CD14-positive monocyte (primary cell): ENCODE results near the gene CISH. TPM values are rescaled to one million over a fixed set of nuclear protein-coding genes. Genes with fewer than 3 reads are reported as not detected.

ENCODE experiments used
- DNase-seq, 3 donors: peaks; one replicate each; pipeline ENCODE4 v3.0.0-alpha.2; 2011 to 2022
- H2AFZ ChIP-seq: 2 replicates; pipeline ENCODE4 v1.6.0; 2012; ENCODE audit warnings: mild to moderate bottlenecking, low read depth, low read length, inconsistent platforms; ENCODE audit not compliant: insufficient read depth, poor library complexity, severe bottlenecking
- H3K27ac ChIP-seq, 2 donors: 1 replicate in 1 of 2; 2 replicates in 1 of 2; pipeline ENCODE4 v1.5.1; 2012 to 2013; ENCODE audit warnings: low read length in 2 of 2, control low read depth in 1 of 2, inconsistent platforms in 1 of 2, low read depth in 1 of 2, mild to moderate bottlenecking in 1 of 2
- H3K27me3 ChIP-seq, 2 donors: one replicate each; pipeline versions ENCODE4 v1.6.0 to v1.6.1; 2011 to 2013; ENCODE audit warnings: low read length in 2 of 2; ENCODE audit not compliant: control insufficient read depth in 2 of 2, insufficient read depth in 2 of 2
- H3K36me3 ChIP-seq, 2 donors: replicated peaks in 1 of 2; 1 replicate in 1 of 2; 2 replicates in 1 of 2; pipeline versions ENCODE4 v1.5.1 to v1.6.1; 2012 to 2013; ENCODE audit warnings: low read length in 2 of 2, control low read depth in 1 of 2, inconsistent platforms in 1 of 2, mild to moderate bottlenecking in 1 of 2; ENCODE audit not compliant: insufficient read depth in 2 of 2, control insufficient read depth in 1 of 2
- H3K4me1 ChIP-seq, 2 donors: 1 replicate in 1 of 2; 2 replicates in 1 of 2; pipeline versions ENCODE4 v1.5.1 to v1.6.1; 2012 to 2013; ENCODE audit warnings: low read length in 2 of 2, control low read depth in 1 of 2, inconsistent platforms in 1 of 2, mild to moderate bottlenecking in 1 of 2, moderate library complexity in 1 of 2; ENCODE audit not compliant: insufficient read depth in 2 of 2, control insufficient read depth in 1 of 2
- H3K4me2 ChIP-seq: replicated peaks from 2 replicates; pipeline ENCODE3; 2012; ENCODE audit warnings: low read length, moderate library complexity, mild to moderate bottlenecking; ENCODE audit not compliant: poor library complexity, severe bottlenecking; ENCODE audit errors: extremely low read depth
- H3K4me3 ChIP-seq, 3 experiments: fragments of 200-600 bp in 1 of 3; sonication (generic) in 1 of 3; replicated peaks in 1 of 3; 1 replicate in 2 of 3; 2 replicates in 1 of 3; pipeline ENCODE4 v1.5.1; 2011 to 2013; ENCODE audit warnings: low read length in 3 of 3, mild to moderate bottlenecking in 3 of 3, control low read depth in 2 of 3, low read depth in 2 of 3, inconsistent platforms in 1 of 3, moderate library complexity in 1 of 3
- H3K79me2 ChIP-seq: 2 replicates; pipeline ENCODE4 v1.6.0; 2012; ENCODE audit warnings: mild to moderate bottlenecking, control low read depth, inconsistent platforms, low read length, moderate library complexity; ENCODE audit not compliant: insufficient read depth
- H3K9ac ChIP-seq: 2 replicates; pipeline ENCODE4 v1.6.0; 2017; ENCODE audit warnings: low read length, mild to moderate bottlenecking; ENCODE audit not compliant: insufficient read depth, poor library complexity, severe bottlenecking
- H3K9me3 ChIP-seq, 2 donors: replicated peaks in 1 of 2; 1 replicate in 1 of 2; 2 replicates in 1 of 2; pipeline versions ENCODE4 v1.5.1 to v1.6.1; 2012 to 2013; ENCODE audit warnings: low read length in 2 of 2, control low read depth in 1 of 2; ENCODE audit not compliant: control insufficient read depth in 1 of 2, insufficient read depth in 1 of 2
- H4K20me1 ChIP-seq: 2 replicates; pipeline ENCODE4 v1.6.0; 2012; ENCODE audit warnings: mild to moderate bottlenecking, low read length, control low read depth, moderate library complexity; ENCODE audit not compliant: insufficient read depth
- H3K27ac Mint-ChIP-seq, 7 donors: one replicate each; pipeline ENCODE4 v1.8.0; 2020; ENCODE audit warnings: mild to moderate bottlenecking in 7 of 7, mixed read lengths in 7 of 7, moderate library complexity in 6 of 7, inconsistent platforms in 2 of 7
- H3K27me3 Mint-ChIP-seq, 3 donors: one replicate each; pipeline ENCODE4 v1.8.0; 2021 to 2022; ENCODE audit warnings: low read depth in 3 of 3, mild to moderate bottlenecking in 3 of 3, mixed read lengths in 3 of 3, moderate library complexity in 3 of 3, inconsistent platforms in 1 of 3
- H3K36me3 Mint-ChIP-seq, 2 donors: one replicate each; pipeline ENCODE4 v1.8.0; 2020; ENCODE audit warnings: mixed read lengths in 2 of 2, inconsistent platforms in 1 of 2, mild to moderate bottlenecking in 1 of 2
- H3K4me1 Mint-ChIP-seq: one replicate; pipeline ENCODE4 v1.8.0; 2020; ENCODE audit warnings: mild to moderate bottlenecking, mixed read lengths
- H3K4me3 Mint-ChIP-seq, 2 donors: one replicate each; pipeline ENCODE4 v1.8.0; 2020; ENCODE audit warnings: mild to moderate bottlenecking in 2 of 2, mixed read lengths in 2 of 2, moderate library complexity in 1 of 2
- H3K9me3 Mint-ChIP-seq, 7 donors: one replicate each; pipeline ENCODE4 v1.8.0; 2020 to 2022; ENCODE audit warnings: mixed read lengths in 7 of 7, mild to moderate bottlenecking in 6 of 7, moderate library complexity in 6 of 7, inconsistent platforms in 2 of 7
- CTCF ChIP-seq: fragments of 200-600 bp; IDR thresholded peaks from one replicate; pipeline ENCODE4 v1.8.0; 2022; ENCODE audit warnings: antibody characterized with exemption, mild to moderate bottlenecking
- WGBS: methylation state at CpG from one replicate; pipeline ENCODE4 v1.1.5; 2013; ENCODE audit warnings: missing lambda C conversion rate; ENCODE audit not compliant: insufficient coverage; 5-methylcytosine and 5-hydroxymethylcytosine counted together
- intact Hi-C, 2 donors: fragments of 100-400 bp; cut with micrococcal nuclease; formaldehyde crosslinking; loops; one replicate each; pipeline versions ENCODE4 v1.15.0 to v1.15.1; 2023
- polyA plus RNA-seq, 3 donors: library from polyadenylated mRNA; depleted of rRNA in 1 of 3; unstranded in 2 of 3; stranded (reverse) in 1 of 3; fragments of 300-500 nt in 2 of 3; fragments of >200 nt in 1 of 3; fragmentation: Illumina TruSeq in 2 of 3; gene quantifications; 1 replicate in 2 of 3; 2 replicates in 1 of 3; pipeline ENCODE4 v1.2.3, GENCODE V29; 2012 to 2021

Gene CISH
- polyA plus RNA-seq, 3 donors: 2.9 to 20.1 (median 6.2) TPM

- H3K27ac ChIP-seq: no peak overlapping the region
- Mint-ChIP-seq H3K4me1 (no peaks in the 10 kb centered on the region), H3K27me3 (peaks cover 0 to 3% (median 2%) of the 10 kb centered on the region in 3 donors), H3K9me3 (peaks cover 0 to 1% (median 0%) of the 10 kb centered on the region in 7 donors), H3K4me3 (no peak overlapping the region), H3K36me3 (peaks cover 0 to 1% of the 10 kb centered on the region in 2 donors), H3K27ac (no peak overlapping the region)
- DNase-seq: no peak
- no peaks in the 10 kb centered on the region for H3K36me3 ChIP-seq
- no peaks in the 10 kb centered on the region for H3K79me2 ChIP-seq
- TF ChIP-seq CTCF: no peak
- H3K27me3 ChIP-seq: no peaks in the 10 kb centered on the region
- H3K4me1 ChIP-seq: no peaks in the 10 kb centered on the region
- H3K9ac ChIP-seq: no peak overlapping the region
- no peak overlapping the region for H2AFZ ChIP-seq
- H3K4me3 ChIP-seq: no peak overlapping the region
- H3K4me2 ChIP-seq: no peak overlapping the region
- intact Hi-C loops: no loop called here
- H4K20me1 ChIP-seq: no peaks in the 10 kb centered on the region
- H3K9me3 ChIP-seq: no peaks in the 10 kb centered on the region
These were observed 51.9 kb downstream of the CISH start for GRCh38 chr3:50559702-50560101.

GRCh38 chr3:50557915-50558314, 53.7 kb downstream of the CISH start:
- Mint-ChIP-seq H3K36me3 (peaks cover 0 to 1% of the 10 kb centered on the region in 2 donors), H3K4me3 (no peak overlapping the region), H3K27me3 (peaks cover 0 to 1% (median 0%) of the 10 kb centered on the region in 3 donors), H3K27ac (no peak overlapping the region), H3K9me3 (no peaks in the 10 kb centered on the region), H3K4me1 (no peaks in the 10 kb centered on the region)
- no peaks in the 10 kb centered on the region for H3K4me1 ChIP-seq
- H3K9me3 ChIP-seq: no peaks in the 10 kb centered on the region
- no peaks in the 10 kb centered on the region for H3K36me3 ChIP-seq
- H3K4me2 ChIP-seq: no peak overlapping the region
- H4K20me1 ChIP-seq: no peaks in the 10 kb centered on the region
- 94% methylated on average over 6 of the region's 7 CpGs for WGBS
- H3K9ac ChIP-seq: no peak overlapping the region
- no peaks in the 10 kb centered on the region for H3K79me2 ChIP-seq
- no peak for DNase-seq
- no peak for TF ChIP-seq CTCF
- intact Hi-C loops: no loop called here
- H3K4me3 ChIP-seq: no peak overlapping the region
- no peak overlapping the region for H3K27ac ChIP-seq
- H3K27me3 ChIP-seq: no peaks in the 10 kb centered on the region
- no peak overlapping the region for H2AFZ ChIP-seq
